Left lung (tissue), 10 donors: Measurements from ENCODE around the gene EIF4E2. TPM values are rescaled to one million over a fixed set of nuclear protein-coding genes. Genes with fewer than 3 reads are reported as not detected.

Experiments
- ATAC-seq: fragments of 200-7000 bp; cut with Tn5 transposase; one replicate; pipeline ENCODE4 v1.9.1; 2020; ENCODE audit warnings: moderate library complexity
- DNase-seq, 4 donors: peaks; one replicate each; pipeline ENCODE4 v3.0.0-alpha.2; 2013 to 2020
- H3K27ac ChIP-seq, 2 donors: fragments of 200-600 bp; sonication (generic) in 1 of 2; one replicate each; pipeline versions ENCODE4 v1.5.0 to v1.8.0; 2020 to 2021
- H3K27me3 ChIP-seq, 2 donors: fragments of 200-600 bp; sonication (generic) in 1 of 2; one replicate each; pipeline versions ENCODE4 v1.5.0 to v1.8.0; 2020 to 2021
- H3K36me3 ChIP-seq, 2 donors: fragments of 200-600 bp; sonication (generic) in 1 of 2; one replicate each; pipeline versions ENCODE4 v1.5.0 to v1.8.0; 2020 to 2021
- H3K4me1 ChIP-seq, 2 donors: fragments of 200-600 bp; one replicate each; pipeline ENCODE4 v1.8.0; 2021
- H3K4me3 ChIP-seq, 2 donors: fragments of 200-600 bp; sonication (generic) in 1 of 2; one replicate each; pipeline versions ENCODE4 v1.5.0 to v1.8.0; 2020 to 2021; ENCODE audit warnings: mild to moderate bottlenecking in 1 of 2
- H3K9me3 ChIP-seq, 2 donors: fragments of 200-600 bp; sonication (generic) in 1 of 2; one replicate each; pipeline versions ENCODE4 v1.5.0 to v1.8.0; 2020 to 2021
- intact Hi-C, 2 donors: fragments of 100-400 bp; cut with DNase I; formaldehyde crosslinking; loops; one replicate each; pipeline versions ENCODE4 v1.11.2 to v1.14.2; 2022
- polyA plus RNA-seq, 6 donors: library from polyadenylated mRNA; unstranded; fragments of 120-200 nt; gene quantifications; one replicate each; pipeline ENCODE4 v1.2.1, GENCODE V29; 2013; ENCODE audit not compliant: insufficient read length in 6 of 6
- total RNA-seq, 2 donors: library from RNA; stranded (reverse); fragmentation: NEBNext Ultra II Directional; extraction: Animal tissue kit (Norgen Biotek cat#: 25700); gene quantifications; one replicate each; pipeline ENCODE4 v1.2.1, GENCODE V29; 2021
- TF ChIP-seq, protein P1 (sequence below), 2 donors: fragments of 200-600 bp; sonication (generic) in 1 of 2; IDR thresholded peaks; one replicate each; pipeline versions ENCODE4 v1.5.0 to v1.8.0; 2021; ENCODE audit warnings: antibody characterized with exemption in 2 of 2
- donor health status: DM: no; HTN: yes; CAD: no.
- donor health status: DM: no; HTN: no; CAD: no.

EIF4E2 gene
- total and polyA plus RNA-seq, 8 donors = 67.4 to 108 (median 96.4) TPM

DNA sequence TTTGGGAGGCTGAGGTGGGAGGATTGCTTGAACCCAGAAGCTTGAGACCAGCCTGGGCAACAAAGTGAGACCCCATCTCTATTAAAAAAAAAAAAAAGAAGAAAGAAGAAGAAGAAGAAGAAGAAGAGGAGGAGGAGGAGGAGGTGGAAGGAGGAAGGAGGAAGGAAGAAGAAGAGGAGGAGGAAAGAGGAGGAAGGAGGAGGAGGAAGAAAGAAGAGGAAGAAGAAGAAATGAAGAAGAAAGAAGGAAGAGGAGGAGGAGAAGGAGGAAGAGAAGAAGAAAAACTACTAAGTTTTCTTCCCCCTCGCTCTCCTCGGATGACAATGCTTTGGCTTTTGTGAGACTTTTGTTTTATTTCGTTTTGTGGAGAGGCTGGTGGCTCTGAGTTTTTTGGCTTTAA lies 52.8 kb downstream of the EIF4E2 start:
- Histone ChIP-seq H3K4me1 (peaks cover 0 to 4% of the 10 kb centered on the region in 2 donors), H3K27me3 (no peaks in the 10 kb centered on the region), H3K27ac (no peak overlapping the region), H3K36me3 (no peaks in the 10 kb centered on the region), H3K9me3 (no peaks in the 10 kb centered on the region), H3K4me3 (no peak overlapping the region)
- intact Hi-C loops = no loop called here
- TF ChIP-seq, protein P1, sequence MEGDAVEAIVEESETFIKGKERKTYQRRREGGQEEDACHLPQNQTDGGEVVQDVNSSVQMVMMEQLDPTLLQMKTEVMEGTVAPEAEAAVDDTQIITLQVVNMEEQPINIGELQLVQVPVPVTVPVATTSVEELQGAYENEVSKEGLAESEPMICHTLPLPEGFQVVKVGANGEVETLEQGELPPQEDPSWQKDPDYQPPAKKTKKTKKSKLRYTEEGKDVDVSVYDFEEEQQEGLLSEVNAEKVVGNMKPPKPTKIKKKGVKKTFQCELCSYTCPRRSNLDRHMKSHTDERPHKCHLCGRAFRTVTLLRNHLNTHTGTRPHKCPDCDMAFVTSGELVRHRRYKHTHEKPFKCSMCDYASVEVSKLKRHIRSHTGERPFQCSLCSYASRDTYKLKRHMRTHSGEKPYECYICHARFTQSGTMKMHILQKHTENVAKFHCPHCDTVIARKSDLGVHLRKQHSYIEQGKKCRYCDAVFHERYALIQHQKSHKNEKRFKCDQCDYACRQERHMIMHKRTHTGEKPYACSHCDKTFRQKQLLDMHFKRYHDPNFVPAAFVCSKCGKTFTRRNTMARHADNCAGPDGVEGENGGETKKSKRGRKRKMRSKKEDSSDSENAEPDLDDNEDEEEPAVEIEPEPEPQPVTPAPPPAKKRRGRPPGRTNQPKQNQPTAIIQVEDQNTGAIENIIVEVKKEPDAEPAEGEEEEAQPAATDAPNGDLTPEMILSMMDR (IDR thresholded peaks at IDR 0.05) = no peak
- DNase-seq = no peak
- no peak for ATAC-seq

DNA sequence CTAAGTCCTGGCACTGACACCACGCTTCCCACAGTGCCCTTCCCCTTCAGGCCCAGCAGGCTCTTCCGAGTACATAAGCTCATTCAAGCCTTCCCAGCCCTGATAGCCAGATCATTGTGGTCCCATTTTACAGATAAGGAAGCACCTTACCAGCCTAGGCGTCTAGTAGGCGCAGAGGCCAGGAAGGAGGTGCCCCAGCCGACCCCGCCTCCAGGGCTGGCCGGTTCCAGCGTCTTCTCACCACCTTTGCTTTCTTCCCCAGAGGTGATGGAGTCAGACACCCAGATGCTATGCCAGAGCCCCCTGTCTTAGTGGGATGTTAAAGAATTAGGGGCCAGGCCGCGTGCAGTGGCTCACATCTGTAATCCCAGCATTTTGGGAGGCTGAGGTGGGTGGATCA lies 54.0 kb downstream of the EIF4E2 start:
- no peaks in the 10 kb centered on the region for H3K9me3 ChIP-seq
- ATAC-seq = no peak
- no peak for DNase-seq
- no peak overlapping the region for H3K27ac ChIP-seq
- H3K27me3 ChIP-seq = no peaks in the 10 kb centered on the region
- no peaks in the 10 kb centered on the region for H3K36me3 ChIP-seq
- intact Hi-C loops = no loop called here
- TF ChIP-seq, protein P1 (IDR thresholded peaks at IDR 0.05) = no peak
- H3K4me1 ChIP-seq = peaks cover 0 to 4% of the 10 kb centered on the region in 2 donors
- H3K4me3 ChIP-seq = no peak overlapping the region

DNA sequence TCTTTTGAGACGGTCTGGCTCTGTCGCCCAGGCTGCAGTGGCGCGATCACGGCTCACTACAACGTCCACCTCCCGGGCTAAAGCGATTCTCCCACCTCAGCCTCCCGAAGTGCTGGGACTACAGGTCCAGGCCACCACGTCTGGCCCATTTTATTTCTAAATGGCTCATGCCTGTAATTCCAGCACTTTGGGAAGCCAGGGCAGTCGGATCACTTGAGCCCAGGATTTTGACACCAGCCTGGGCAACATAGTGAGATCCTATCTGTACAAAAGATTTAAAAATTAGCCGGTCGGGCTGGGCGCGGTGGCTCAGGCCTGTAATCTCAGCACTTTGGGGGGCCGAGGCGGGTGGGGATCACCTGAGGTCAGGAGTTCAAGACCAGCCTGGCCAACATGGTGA lies 56.5 kb downstream of the EIF4E2 start:
- H3K4me1 ChIP-seq = peaks cover 0 to 4% of the 10 kb centered on the region in 2 donors

DNA sequence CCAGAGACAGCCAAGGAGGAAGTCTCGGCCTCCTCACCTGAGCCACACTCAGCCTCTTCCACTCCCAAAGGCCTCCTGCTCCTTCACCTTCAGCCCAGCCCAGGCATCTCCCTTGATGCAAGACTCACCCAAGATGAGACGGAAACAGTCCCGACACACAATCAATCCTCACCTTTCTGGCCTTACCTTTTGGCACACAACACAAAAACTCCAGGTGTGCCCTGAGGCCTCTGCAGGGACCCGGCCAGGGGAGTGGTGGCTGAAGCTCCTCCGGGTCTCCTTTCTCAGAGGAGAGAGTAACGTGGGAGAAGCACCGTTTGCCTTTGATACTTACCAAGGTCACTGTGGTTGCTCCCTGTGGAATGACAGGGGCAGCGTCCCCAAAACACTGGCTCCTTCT lies 59.1 kb downstream of the EIF4E2 start:
- Histone ChIP-seq H3K4me1 (peaks cover 0 to 4% of the 10 kb centered on the region in 2 donors), H3K27me3 (no peaks in the 10 kb centered on the region), H3K9me3 (no peaks in the 10 kb centered on the region), H3K36me3 (no peaks in the 10 kb centered on the region), H3K27ac (no peak overlapping the region), H3K4me3 (no peak overlapping the region)
- TF ChIP-seq, protein P1 (IDR thresholded peaks at IDR 0.05) = no peak
- DNase-seq (no peak), ATAC-seq (no peak)
- intact Hi-C loops = no loop called here

More for the DNA sequence above, 56.5 kb downstream of the EIF4E2 start:
- ATAC-seq = no peak
- Histone ChIP-seq H3K4me3 (no peak overlapping the region), H3K9me3 (no peaks in the 10 kb centered on the region), H3K36me3 (no peaks in the 10 kb centered on the region), H3K27me3 (no peaks in the 10 kb centered on the region), H3K27ac (no peak overlapping the region)
- DNase-seq = no peak
- intact Hi-C loops = no loop called here
- TF ChIP-seq, protein P1 (IDR thresholded peaks at IDR 0.05) = no peak

DNA sequence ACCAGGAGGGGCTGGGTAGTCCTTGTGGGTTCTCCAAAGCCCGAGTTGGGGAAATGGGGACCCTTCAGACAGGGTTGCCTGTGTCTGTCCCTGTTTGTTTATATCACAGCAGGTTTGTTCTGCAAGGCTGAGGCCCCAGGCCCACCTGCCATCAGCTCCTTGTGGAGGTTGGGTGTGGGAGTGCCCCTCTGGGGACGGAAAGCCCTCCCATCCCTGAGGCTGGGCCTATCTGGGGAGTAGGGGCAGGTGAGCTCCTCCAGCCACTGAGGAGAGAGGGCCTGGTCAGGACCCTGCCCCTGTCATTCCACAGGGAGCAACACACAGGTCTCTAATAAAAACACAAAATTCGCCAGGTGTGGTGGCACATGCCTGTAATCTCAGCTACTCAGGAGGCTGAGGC lies 59.6 kb downstream of the EIF4E2 start:
- H3K36me3 ChIP-seq = no peaks in the 10 kb centered on the region
- no peaks in the 10 kb centered on the region for H3K9me3 ChIP-seq
- no peaks in the 10 kb centered on the region for H3K27me3 ChIP-seq
- no peak overlapping the region for H3K4me3 ChIP-seq
- peaks cover 0 to 4% of the 10 kb centered on the region in 2 donors for H3K4me1 ChIP-seq
- TF ChIP-seq, protein P1 (IDR thresholded peaks at IDR 0.05) = no peak
- no peak for DNase-seq
- intact Hi-C loops = no loop called here
- no peak for ATAC-seq
- no peak overlapping the region for H3K27ac ChIP-seq
